Osteocyte (in vitro differentiated cells): ENCODE measurements around the gene BCAM. TPM values are rescaled to one million over a fixed set of nuclear protein-coding genes. Genes with fewer than 3 reads are reported as not detected.

Experiments used
- DNase-seq: peaks from one replicate; pipeline ENCODE4 v3.0.0; 2021; ENCODE audit warnings: mixed read lengths; ENCODE audit not compliant: unreplicated experiment; ENCODE audit errors: extremely low spot score
- H3K27ac Mint-ChIP-seq: one replicate; pipeline ENCODE4 v1.8.0; 2021; ENCODE audit warnings: mild to moderate bottlenecking, mixed read lengths; ENCODE audit not compliant: unreplicated experiment
- H3K27me3 Mint-ChIP-seq: one replicate; pipeline ENCODE4 v1.8.0; 2021; ENCODE audit warnings: mixed read lengths; ENCODE audit not compliant: unreplicated experiment
- H3K36me3 Mint-ChIP-seq: one replicate; pipeline ENCODE4 v1.8.0; 2021; ENCODE audit warnings: mixed read lengths; ENCODE audit not compliant: unreplicated experiment
- H3K4me1 Mint-ChIP-seq: one replicate; pipeline ENCODE4 v1.8.0; 2021; ENCODE audit warnings: mixed read lengths; ENCODE audit not compliant: unreplicated experiment
- H3K4me3 Mint-ChIP-seq: one replicate; pipeline ENCODE4 v1.8.0; 2021; ENCODE audit warnings: mild to moderate bottlenecking, moderate library complexity, mixed read lengths; ENCODE audit not compliant: unreplicated experiment
- H3K9me3 Mint-ChIP-seq: one replicate; pipeline ENCODE4 v1.8.0; 2021; ENCODE audit warnings: mixed read lengths; ENCODE audit not compliant: unreplicated experiment
- CTCF ChIP-seq: fragments of 200-600 bp; sonication (generic); IDR thresholded peaks from 2 replicates; pipeline ENCODE4 v1.5.0; 2021; ENCODE audit warnings: antibody characterized with exemption, mild to moderate bottlenecking, moderate library complexity
- total RNA-seq: library from RNA; stranded (reverse); gene quantifications from 2 replicates; pipeline ENCODE4 v1.2.1, GENCODE V29; 2021

The BCAM gene
- total RNA-seq, 1 donor from 2014 or later = 8.8 TPM

GRCh38 chr19:44818466-44819031, 9.6 kb downstream of the BCAM start:
- peaks cover 5% of the 10 kb centered on the region for H3K36me3 Mint-ChIP-seq
- no peaks in the 10 kb centered on the region for H3K9me3 Mint-ChIP-seq
- peaks cover 15% of the 10 kb centered on the region for H3K27me3 Mint-ChIP-seq
- no peak overlapping the region for H3K27ac Mint-ChIP-seq
- no peak overlapping the region for H3K4me3 Mint-ChIP-seq
- no peak for DNase-seq
- TF ChIP-seq CTCF = no peak
- no peaks in the 10 kb centered on the region for H3K4me1 Mint-ChIP-seq

GRCh38 chr19:44819246-44819832, 10.4 kb downstream of the BCAM start:
- Mint-ChIP-seq H3K4me1 (no peaks in the 10 kb centered on the region), H3K4me3 (no peak overlapping the region), H3K9me3 (no peaks in the 10 kb centered on the region), H3K27ac (no peak overlapping the region), H3K36me3 (no peaks in the 10 kb centered on the region), H3K27me3 (peaks cover 15% of the 10 kb centered on the region)
- no peak for DNase-seq
- TF ChIP-seq CTCF = no peak

- no peak for TF ChIP-seq CTCF
- Mint-ChIP-seq H3K4me1 (no peaks in the 10 kb centered on the region), H3K27me3 (peaks cover 22% of the 10 kb centered on the region), H3K36me3 (no peaks in the 10 kb centered on the region), H3K4me3 (no peak overlapping the region), H3K9me3 (no peaks in the 10 kb centered on the region), H3K27ac (no peak overlapping the region)
- no peak for DNase-seq
Observed at GRCh38 chr19:44820648-44821609, 12.0 kb downstream of the BCAM start.

- Mint-ChIP-seq H3K9me3 (no peaks in the 10 kb centered on the region), H3K27ac (no peak overlapping the region)
Observed at GRCh38 chr19:44822177-44822576, 13.3 kb downstream of the BCAM start.

More at GRCh38 chr19:44822177-44822576, 13.3 kb downstream of the BCAM start:
- no peak for DNase-seq
- H3K4me1 Mint-ChIP-seq = no peaks in the 10 kb centered on the region
- no peak overlapping the region for H3K4me3 Mint-ChIP-seq
- no peak for TF ChIP-seq CTCF
- H3K36me3 Mint-ChIP-seq = no peaks in the 10 kb centered on the region
- H3K27me3 Mint-ChIP-seq = peaks cover 30% of the 10 kb centered on the region
